ENCODE data around the gene VPS41.

Gene VPS41

DNA sequence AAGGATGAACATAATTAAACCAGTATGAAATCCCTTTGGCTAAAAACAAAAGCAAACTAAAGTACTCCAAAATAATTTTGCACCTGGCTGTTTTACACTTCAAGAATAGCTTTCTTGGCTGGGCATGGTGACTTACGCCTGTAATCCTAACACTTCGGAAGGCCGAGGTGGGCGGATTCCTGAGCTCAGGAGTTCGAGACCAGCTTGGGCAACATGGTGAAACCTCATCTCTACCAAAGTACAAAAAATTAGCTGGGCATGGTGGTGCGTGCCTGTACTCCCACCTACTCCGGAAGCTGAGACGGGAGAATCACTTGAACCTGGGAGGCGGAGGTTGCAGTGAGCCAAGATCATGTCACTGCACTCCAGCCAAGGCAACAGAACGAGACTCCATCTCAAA lies 185.7 kb downstream of the VPS41 start:
- FAIRE-seq, result no peak

- no peak for FAIRE-seq
Observed at GRCh38 chr7:38716397-38716796, 192.6 kb downstream of the VPS41 start.

DNA sequence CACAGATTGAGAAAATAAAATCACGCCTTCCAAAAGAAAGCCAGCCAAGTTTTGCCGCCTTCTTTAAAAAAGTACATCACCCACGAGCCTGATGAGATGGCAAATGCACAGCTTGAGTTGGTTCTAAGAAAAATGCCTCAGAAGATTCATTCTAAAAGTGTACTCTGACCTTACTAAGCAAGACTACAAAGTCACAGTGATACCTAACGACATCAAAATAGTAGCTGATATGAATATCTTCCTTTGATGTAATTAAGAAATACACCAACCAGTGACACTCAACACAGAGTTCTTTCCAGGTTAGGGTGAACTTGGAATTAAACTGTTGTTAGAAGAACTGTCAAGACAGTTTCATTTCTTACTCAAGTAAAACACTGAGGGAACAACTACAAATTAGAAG lies 199.9 kb downstream of the VPS41 start:
- FAIRE-seq, result no peak

DNA sequence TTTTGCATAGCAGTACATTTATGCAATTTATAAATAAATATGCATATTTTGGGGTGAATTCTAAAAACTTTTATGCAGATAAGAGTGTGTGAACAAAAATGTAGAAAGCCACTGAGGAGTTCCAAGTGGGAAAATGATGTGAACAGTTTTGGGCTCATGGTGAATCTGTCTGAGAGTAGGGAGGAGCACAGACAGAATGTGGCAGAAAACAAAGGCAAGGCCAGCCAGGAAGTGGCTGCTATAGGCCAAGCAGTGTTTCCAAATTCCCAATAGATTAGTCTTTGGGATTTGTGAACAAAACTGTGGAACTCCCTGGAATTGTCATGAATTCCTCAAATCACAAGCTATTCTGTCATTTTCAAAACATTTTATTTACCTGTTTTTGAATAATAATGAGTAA lies 204.2 kb downstream of the VPS41 start:
- no peak for FAIRE-seq

DNA sequence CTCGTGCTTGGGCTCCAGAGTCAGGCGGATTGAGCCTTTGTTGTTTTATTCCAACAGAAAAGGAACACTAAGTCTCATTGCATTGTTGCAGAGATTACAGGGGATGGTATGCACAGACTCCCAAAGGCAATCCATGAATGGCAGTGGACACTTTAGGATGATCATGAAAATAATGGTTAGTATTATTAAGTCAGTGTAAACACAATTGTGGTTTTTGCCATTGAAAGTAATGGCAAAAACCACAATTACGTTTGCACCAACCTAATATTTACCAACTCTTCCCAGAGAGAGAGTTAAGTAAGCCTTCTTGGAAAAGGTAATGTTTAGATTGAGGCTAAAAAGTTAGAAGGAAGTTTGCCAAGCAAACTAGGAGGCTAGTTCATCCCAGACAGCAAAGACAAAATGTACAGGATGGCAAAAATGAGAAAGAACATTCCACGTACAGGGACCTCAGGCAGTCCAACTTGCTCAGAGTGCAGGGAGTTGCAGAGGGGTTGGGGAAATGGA lies 204.9 kb downstream of the VPS41 start:
- no peak for FAIRE-seq

- FAIRE-seq, result no peak
Observed at GRCh38 chr7:38703093-38703492, 205.9 kb downstream of the VPS41 start.

DNA sequence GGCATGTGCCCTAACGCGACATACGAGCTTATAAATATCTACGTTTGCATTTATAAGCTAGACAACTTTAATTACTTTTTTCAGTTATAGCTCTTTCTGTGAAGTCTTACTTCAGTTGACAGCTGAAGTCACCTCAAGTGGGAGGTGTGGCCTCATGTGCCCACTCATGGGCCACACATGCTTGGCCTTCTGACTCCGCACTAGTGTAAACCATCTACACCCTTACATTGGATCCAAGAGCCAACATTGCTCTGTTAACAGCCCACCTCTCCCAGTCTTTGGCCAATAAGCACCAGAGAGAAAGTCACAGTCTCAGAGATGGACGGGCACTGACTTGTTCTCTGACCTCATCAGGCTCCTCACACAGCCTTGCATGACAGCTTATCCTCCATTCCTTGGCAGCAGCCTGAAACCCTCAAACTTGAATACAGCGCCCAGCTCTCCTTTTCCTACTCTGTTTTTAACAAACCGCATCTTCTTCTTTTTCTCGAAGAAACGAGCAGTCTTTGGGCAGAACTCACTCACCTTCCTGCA lies 206.9 kb downstream of the VPS41 start:
- FAIRE-seq, result no peak

GRCh38 chr7:38700116-38700515 lies 208.9 kb downstream of the VPS41 start:
- FAIRE-seq, result no peak

DNA sequence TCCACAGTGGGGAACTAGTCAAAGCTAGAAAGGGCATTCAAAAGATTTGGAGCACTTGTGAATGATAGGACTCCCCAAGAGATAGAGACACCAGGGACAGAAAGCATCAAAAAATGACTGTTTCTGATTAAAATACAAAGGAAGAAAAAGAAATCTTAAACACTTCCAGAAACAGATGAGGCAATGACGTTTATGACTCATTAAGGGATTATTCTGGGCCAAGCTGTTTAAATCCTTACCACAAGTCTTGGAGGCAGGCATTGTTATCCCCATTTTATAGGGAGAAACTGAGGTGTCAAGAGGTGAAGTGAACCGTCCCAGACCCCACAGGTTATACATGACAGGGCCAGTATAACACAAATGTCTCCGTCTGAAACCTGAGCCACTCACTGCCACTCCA lies 209.5 kb downstream of the VPS41 start:
- no peak for FAIRE-seq

DNA sequence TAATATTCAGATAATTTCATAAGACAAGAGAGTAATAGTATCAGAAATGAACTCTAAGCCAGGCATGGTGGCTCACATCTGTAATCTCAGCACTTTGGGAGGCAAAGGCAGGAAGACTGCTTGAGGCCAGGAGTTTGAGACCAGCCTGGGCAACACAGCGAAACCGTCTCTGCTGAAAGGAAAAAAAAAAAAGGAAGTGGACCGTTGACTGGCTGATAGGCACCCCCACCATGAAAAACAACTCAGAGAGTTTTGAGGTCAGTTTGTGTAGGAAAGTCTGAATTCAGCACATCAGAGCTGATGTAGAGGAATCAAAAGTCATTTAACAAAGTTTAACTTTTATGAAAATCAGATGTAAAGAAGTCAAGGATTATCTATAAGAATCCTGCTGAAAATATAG lies 214.7 kb downstream of the VPS41 start:
- FAIRE-seq, result no peak

- FAIRE-seq, result no peak
Observed at GRCh38 chr7:38686888-38687287, 222.1 kb downstream of the VPS41 start.

DNA sequence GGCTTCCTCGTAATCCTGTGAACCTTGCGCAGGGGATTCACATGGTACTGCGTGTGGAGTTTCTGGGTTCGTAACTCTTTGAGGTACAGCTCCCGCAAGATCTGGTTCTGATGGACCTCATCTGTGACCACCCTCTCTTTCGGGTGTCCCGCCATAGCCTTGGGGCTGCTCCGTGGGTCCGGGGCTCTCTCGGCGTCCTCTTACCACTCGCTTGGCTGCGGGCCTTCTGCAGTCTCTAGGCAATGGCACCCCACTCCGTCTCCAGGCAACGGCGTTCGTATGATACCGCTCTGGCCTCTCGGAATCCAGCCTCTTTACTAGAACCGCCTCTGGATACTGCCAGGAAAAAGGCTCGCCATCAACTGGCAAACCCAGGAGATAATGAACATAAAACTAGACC lies 223.1 kb downstream of the VPS41 start:
- FAIRE-seq, result no peak

GRCh38 chr7:38682606-38683005 lies 226.4 kb downstream of the VPS41 start:
- no peak for FAIRE-seq

GRCh38 chr7:38681882-38682281 lies 227.1 kb downstream of the VPS41 start:
- FAIRE-seq, result no peak

DNA sequence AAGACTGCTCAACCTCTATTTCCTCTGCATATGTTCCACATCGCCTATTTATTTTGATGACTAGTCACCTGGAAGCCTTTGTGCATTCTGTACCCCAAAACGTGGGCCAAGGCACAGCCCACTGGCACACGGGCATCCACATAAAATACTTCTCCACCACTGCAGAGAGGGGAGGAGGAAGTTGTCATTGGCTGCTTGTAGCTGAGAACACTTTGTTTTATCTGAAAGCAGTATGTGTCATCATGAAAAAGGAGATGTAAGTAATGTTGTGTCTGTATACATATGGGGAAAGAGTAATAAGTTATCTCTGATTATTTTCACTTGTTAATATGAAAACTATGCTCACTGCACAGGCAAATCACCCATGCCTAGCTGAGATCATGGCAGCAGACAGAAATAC lies 229.6 kb downstream of the VPS41 start:
- FAIRE-seq, result no peak

- no peak for FAIRE-seq
Observed at GRCh38 chr7:38678698-38679054, 230.3 kb downstream of the VPS41 start.

DNA sequence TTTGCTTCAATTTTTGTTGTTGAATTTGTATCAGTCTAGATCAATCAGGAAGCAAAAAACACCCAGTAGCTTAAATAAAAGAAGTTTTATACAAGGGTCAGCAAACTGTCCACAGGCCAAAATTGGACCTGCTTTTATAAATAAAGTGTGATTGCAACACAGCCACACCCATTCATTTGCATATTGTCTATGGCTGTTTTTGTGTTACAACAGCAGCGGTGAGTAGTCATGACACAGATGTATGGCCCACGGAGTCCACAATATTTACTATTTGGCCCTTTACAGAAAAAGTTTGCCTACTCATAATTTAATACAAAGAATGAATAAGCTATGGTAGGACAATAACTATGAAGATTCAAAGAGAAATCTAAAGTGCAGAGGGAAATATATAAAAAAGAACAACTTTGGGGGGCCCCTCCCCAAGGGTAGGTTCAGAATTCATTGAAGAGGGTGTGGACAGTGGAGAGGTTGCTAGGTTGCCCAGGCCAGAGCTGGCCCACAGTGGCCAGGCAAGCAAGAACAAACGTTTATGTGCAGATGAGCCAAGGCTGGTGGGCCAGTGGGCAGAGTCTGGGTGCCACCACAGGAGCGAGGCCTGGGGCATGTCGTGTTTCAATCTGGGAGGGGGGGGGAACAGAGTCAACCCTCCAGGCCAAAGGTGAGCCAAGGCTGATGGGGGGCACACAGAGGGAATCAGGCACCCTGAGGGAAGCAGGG lies 230.9 kb downstream of the VPS41 start:
- no peak for FAIRE-seq

DNA sequence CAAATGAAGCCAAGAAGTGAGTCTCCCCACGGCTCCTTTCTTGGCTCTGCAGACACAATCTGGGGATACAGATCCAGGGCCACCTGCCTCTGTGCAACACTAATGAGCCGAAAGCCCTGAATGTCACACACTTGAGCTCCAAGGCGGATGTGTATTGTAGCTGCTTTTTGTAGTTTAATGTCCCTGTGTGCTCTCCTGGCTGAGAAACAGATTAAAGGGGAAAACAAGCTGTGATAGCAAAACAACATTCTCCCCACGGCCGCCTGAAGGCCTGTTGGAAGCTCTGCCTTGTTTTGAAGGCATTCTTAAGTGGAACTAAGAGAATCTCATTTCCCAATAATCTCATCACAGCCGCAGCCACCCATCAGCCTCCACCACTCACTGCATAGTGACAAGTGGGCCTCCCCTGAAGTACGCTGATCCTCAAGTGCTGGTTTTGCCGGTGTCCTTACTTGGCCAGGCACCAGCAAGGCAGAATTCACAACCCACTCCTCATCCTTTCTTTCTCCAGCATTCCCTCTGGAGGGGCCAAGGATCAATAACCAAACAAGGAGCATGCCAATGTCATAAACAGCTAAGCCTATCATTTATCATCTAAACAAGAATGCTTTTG lies 233.4 kb downstream of the VPS41 start:
- FAIRE-seq, result no peak

GRCh38 chr7:38674513-38674912 lies 234.5 kb downstream of the VPS41 start:
- FAIRE-seq, result no peak

DNA sequence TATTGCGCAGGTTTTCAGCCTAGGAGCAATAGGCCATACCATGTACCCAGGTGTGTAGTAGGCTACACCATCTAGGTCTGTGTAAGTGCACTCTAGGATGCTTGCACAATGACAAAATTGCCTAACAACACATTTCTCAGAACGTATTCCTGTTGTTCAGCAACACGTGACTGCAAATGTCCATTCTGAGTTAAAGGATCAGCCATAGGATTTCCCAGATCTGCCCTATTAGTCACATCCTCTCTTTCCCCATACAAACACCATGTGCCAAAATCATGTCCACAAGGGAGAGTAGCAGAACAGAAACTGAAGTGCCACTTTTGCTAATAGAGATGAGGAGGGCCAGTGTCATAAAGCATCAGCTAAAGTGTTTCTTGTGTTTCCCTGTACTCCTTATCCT lies 235.2 kb downstream of the VPS41 start:
- FAIRE-seq, result no peak
